BE2C (cell line): ENCODE results near the gene SRPK1.

Experiments used
- DNase-seq: peaks from one replicate; pipeline ENCODE4 v3.0.0-alpha.2; 2020
- H3K27me3 ChIP-seq: fragments of 250-450 bp; sonication (Bioruptor Pico); 2 replicates; pipeline ENCODE4 v1.5.1; 2020; ENCODE audit warnings: mild to moderate bottlenecking
- H3K36me3 ChIP-seq: fragments of 250-450 bp; sonication (Bioruptor Pico); 2 replicates; pipeline ENCODE4 v1.5.1; 2020; ENCODE audit warnings: mild to moderate bottlenecking
- H3K4me1 ChIP-seq: fragments of 250-450 bp; sonication (Bioruptor Pico); 2 replicates; pipeline ENCODE4 v1.5.1; 2020
- H3K4me3 ChIP-seq: 2 replicates; pipeline ENCODE4 v1.5.1; 2011; ENCODE audit warnings: low read depth, low read length
- H3K9me3 ChIP-seq: fragments of 250-450 bp; sonication (Bioruptor Pico); 2 replicates; pipeline ENCODE4 v1.5.1; 2020
- TF ChIP-seq, protein P1 (sequence below): IDR thresholded peaks from 2 replicates; pipeline ENCODE4 v1.5.1; 2012; ENCODE audit warnings: mild to moderate bottlenecking, low read depth, low read length

The SRPK1 gene

DNA sequence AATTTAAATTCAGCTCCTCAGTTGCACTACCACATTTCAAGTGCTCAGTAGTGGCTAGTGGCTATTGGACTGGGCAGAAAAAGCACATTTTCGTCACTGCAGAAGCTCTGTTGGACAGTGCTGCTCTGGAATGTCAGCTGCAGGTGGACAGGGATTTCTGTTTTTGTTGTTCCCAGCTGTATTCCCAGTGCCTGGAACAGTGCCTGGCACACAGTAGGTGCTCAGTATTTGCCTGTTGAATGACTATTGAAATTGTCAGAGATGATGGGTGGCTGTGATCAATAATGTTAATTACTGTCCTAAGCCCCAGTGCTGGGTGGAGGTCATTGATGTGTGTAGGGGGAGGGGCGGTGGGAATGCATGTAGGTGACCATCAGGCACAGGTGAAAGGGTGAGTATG, 134.6 kb downstream of the SRPK1 start:
- Histone ChIP-seq H3K4me3 (no peak overlapping the region; the same call in 1 of the 2 replicates), H3K9me3 (no peaks in the 10 kb centered on the region; the same call in 1 of the 2 replicates), H3K36me3 (no peaks in the 10 kb centered on the region), H3K4me1 (no peaks in the 10 kb centered on the region), H3K27me3 (peaks cover 12% of the 10 kb centered on the region)
- no peak for DNase-seq
- TF ChIP-seq, protein P1, sequence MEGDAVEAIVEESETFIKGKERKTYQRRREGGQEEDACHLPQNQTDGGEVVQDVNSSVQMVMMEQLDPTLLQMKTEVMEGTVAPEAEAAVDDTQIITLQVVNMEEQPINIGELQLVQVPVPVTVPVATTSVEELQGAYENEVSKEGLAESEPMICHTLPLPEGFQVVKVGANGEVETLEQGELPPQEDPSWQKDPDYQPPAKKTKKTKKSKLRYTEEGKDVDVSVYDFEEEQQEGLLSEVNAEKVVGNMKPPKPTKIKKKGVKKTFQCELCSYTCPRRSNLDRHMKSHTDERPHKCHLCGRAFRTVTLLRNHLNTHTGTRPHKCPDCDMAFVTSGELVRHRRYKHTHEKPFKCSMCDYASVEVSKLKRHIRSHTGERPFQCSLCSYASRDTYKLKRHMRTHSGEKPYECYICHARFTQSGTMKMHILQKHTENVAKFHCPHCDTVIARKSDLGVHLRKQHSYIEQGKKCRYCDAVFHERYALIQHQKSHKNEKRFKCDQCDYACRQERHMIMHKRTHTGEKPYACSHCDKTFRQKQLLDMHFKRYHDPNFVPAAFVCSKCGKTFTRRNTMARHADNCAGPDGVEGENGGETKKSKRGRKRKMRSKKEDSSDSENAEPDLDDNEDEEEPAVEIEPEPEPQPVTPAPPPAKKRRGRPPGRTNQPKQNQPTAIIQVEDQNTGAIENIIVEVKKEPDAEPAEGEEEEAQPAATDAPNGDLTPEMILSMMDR: no peak

DNA sequence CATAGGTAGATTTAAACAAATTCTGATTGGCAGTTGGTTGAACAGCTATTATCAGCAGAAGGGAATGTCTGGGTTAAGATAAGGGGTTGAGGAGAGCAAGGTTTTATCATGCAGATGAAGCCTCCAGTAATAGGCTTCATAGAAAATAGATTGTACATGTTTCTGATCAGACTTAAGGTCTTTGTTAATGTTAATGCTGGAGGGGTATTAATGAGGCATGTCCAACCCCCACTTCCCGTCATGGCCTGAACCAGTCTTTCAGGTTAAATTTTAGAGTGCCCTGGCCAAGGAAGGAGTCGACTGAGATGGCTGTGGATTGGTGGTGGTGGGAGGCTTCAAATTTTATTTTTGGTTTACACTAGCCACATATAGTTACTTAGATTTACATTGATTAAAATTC, 136.7 kb downstream of the SRPK1 start:
- H3K4me1 ChIP-seq: no peaks in the 10 kb centered on the region
- TF ChIP-seq, protein P1: no peak
- H3K27me3 ChIP-seq: peaks cover 12% of the 10 kb centered on the region
- H3K4me3 ChIP-seq: no peak overlapping the region
- H3K9me3 ChIP-seq: no peaks in the 10 kb centered on the region; the same call in 1 of the 2 replicates
- no peak for DNase-seq
- H3K36me3 ChIP-seq: no peaks in the 10 kb centered on the region
